Activated CD8-positive, alpha-beta memory T cell treated with anti-CD3 and anti-CD28 coated beads, Interleukin-2, amount 50 U/mL, for 48 hours (primary cell): ENCODE measurements around the gene SDK1.
"Not testable (repeated sequence)": the region's sequence is repeated elsewhere in the genome, so short reads cannot be mapped to it uniquely, and the experiment has no call there.

Source experiments
- DNase-seq: peaks from one replicate; pipeline ENCODE4 v3.0.0-alpha.2; 2020

The SDK1 gene

GRCh38 chr7:3753868-3754267, 452.8 kb downstream of the SDK1 start:
- no peak for DNase-seq

- DNase-seq = no peak
Observed at GRCh38 chr7:3754493-3755341, 453.7 kb downstream of the SDK1 start.

- not testable (repeated sequence) for DNase-seq
Observed at GRCh38 chr7:3755778-3756453, 454.9 kb downstream of the SDK1 start.

GRCh38 chr7:3757059-3757458, 456.0 kb downstream of the SDK1 start:
- no peak for DNase-seq

GRCh38 chr7:3760651-3761050, 459.6 kb downstream of the SDK1 start:
- DNase-seq = no peak

GRCh38 chr7:3762146-3762831, 461.2 kb downstream of the SDK1 start:
- DNase-seq = no peak

GRCh38 chr7:3767917-3768777, 467.1 kb downstream of the SDK1 start:
- DNase-seq = no peak

- DNase-seq = no peak
Observed at GRCh38 chr7:3771906-3772305, 470.9 kb downstream of the SDK1 start.

- no peak for DNase-seq
Observed at GRCh38 chr7:3778345-3778744, 477.3 kb downstream of the SDK1 start.

GRCh38 chr7:3780016-3780415, 479.0 kb downstream of the SDK1 start:
- DNase-seq = no peak

- no peak for DNase-seq
Observed at GRCh38 chr7:3780525-3780924, 479.5 kb downstream of the SDK1 start.

GRCh38 chr7:3781607-3782006, 480.6 kb downstream of the SDK1 start:
- DNase-seq = no peak

- DNase-seq = no peak
Observed at GRCh38 chr7:3787717-3788264, 486.7 kb downstream of the SDK1 start.

GRCh38 chr7:3790803-3791202, 489.8 kb downstream of the SDK1 start:
- no peak for DNase-seq

GRCh38 chr7:3791327-3791726, 490.3 kb downstream of the SDK1 start:
- DNase-seq = no peak

GRCh38 chr7:3795141-3795540, 494.1 kb downstream of the SDK1 start:
- DNase-seq = no peak

GRCh38 chr7:3795781-3796180, 494.7 kb downstream of the SDK1 start:
- DNase-seq = no peak

- DNase-seq = no peak
Observed at GRCh38 chr7:3805151-3805550, 504.1 kb downstream of the SDK1 start.

GRCh38 chr7:3806516-3806915, 505.5 kb downstream of the SDK1 start:
- DNase-seq = no peak

- DNase-seq = no peak
Observed at GRCh38 chr7:3807824-3808223, 506.8 kb downstream of the SDK1 start.

- no peak for DNase-seq
Observed at GRCh38 chr7:3821488-3821887, 520.4 kb downstream of the SDK1 start.

GRCh38 chr7:3825491-3825890, 524.4 kb downstream of the SDK1 start:
- DNase-seq = no peak

- no peak for DNase-seq
Observed at GRCh38 chr7:3832199-3832598, 531.1 kb downstream of the SDK1 start.
